ENCODE measurements around the gene DUSP1. TPM values are rescaled to one million over a fixed set of nuclear protein-coding genes. Genes with fewer than 3 reads are reported as not detected.

Gene DUSP1
- total and polyA plus RNA-seq, 7 donors, result 81.8 to 287 (median 141) TPM

- intact Hi-C loops (cut with DNase I), result loop anchor here (5.0 kb wide), 3 partner anchors 51 to 164 kb away; no protein-coding TSS in a partner anchor
- H3K27me3 ChIP-seq (ENCODE audit: insufficient read depth in 3 of 3, low read length in 2 of 3), result no peaks in the 10 kb centered on the region
- DNase-seq, result no peak
- peaks cover 37% of the 10 kb centered on the region for H3K4me1 ChIP-seq
- peak overlapping the region; percentile 98 for H3K27ac ChIP-seq
- peaks cover 14 to 27% of the 10 kb centered on the region in 2 donors for H3K36me3 ChIP-seq (ENCODE audit: insufficient read depth in 1 of 2, low read depth in 1 of 2)
- no peak for ATAC-seq
- H3K9me3 ChIP-seq, result no peaks in the 10 kb centered on the region
- TF ChIP-seq, protein P1, sequence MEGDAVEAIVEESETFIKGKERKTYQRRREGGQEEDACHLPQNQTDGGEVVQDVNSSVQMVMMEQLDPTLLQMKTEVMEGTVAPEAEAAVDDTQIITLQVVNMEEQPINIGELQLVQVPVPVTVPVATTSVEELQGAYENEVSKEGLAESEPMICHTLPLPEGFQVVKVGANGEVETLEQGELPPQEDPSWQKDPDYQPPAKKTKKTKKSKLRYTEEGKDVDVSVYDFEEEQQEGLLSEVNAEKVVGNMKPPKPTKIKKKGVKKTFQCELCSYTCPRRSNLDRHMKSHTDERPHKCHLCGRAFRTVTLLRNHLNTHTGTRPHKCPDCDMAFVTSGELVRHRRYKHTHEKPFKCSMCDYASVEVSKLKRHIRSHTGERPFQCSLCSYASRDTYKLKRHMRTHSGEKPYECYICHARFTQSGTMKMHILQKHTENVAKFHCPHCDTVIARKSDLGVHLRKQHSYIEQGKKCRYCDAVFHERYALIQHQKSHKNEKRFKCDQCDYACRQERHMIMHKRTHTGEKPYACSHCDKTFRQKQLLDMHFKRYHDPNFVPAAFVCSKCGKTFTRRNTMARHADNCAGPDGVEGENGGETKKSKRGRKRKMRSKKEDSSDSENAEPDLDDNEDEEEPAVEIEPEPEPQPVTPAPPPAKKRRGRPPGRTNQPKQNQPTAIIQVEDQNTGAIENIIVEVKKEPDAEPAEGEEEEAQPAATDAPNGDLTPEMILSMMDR (IDR thresholded peaks at IDR 0.05), result no peak
- H3K4me3 ChIP-seq, result peak overlapping the region; percentile 79
- 5 to 14% (median 9%) methylated on average over 5 of the region's 5 CpGs for WGBS, 3 donors
Measured at GRCh38 chr5:172768098-172768572, 2.9 kb downstream of the DUSP1 start.

- peak; percentile 83 to 85 for DNase-seq
- Histone ChIP-seq H3K36me3 (ENCODE audit: insufficient read depth in 1 of 2, low read depth in 1 of 2) (peaks cover 14 to 27% of the 10 kb centered on the region in 2 donors), H3K4me1 (peaks cover 22% of the 10 kb centered on the region), H3K4me3 (peak overlapping the region; percentile 79), H3K27me3 (ENCODE audit: insufficient read depth in 3 of 3, low read length in 2 of 3) (no peaks in the 10 kb centered on the region), H3K27ac (peak overlapping the region; percentile 98), H3K9me3 (no peaks in the 10 kb centered on the region)
- intact Hi-C loops (cut with DNase I), result loop anchor here (5.0 kb wide), 3 partner anchors 49 to 166 kb away; no protein-coding TSS in a partner anchor
- 4 to 10% (median 8%) methylated on average over 17 of the region's 17 CpGs for WGBS, 3 donors
- TF ChIP-seq, protein P1 (IDR thresholded peaks at IDR 0.05), result no peak
- peak; percentile 27 to 54 (median 48) for ATAC-seq
Measured at GRCh38 chr5:172766287-172767108, 4.5 kb downstream of the DUSP1 start.

GRCh38 chr5:172765766-172766286, 5.2 kb downstream of the DUSP1 start:
- Histone ChIP-seq H3K4me1 (peaks cover 21% of the 10 kb centered on the region), H3K9me3 (no peaks in the 10 kb centered on the region), H3K4me3 (peak overlapping the region; percentile 79), H3K27ac (peak overlapping the region; percentile 98), H3K27me3 (ENCODE audit: insufficient read depth in 3 of 3, low read length in 2 of 3) (no peaks in the 10 kb centered on the region), H3K36me3 (ENCODE audit: insufficient read depth in 1 of 2, low read depth in 1 of 2) (peaks cover 14 to 27% of the 10 kb centered on the region in 2 donors)
- TF ChIP-seq, protein P1 (IDR thresholded peaks at IDR 0.05), result no peak
- 5 to 7% (median 7%) methylated on average over 4 of the region's 4 CpGs for WGBS, 3 donors
- ATAC-seq (peak in 3 of 4 donors; percentile 16 to 22 (median 20)), DNase-seq (peak; percentile 46 to 63)
- intact Hi-C loops (cut with DNase I), result loop anchor here (5.0 kb wide), 3 partner anchors 49 to 166 kb away; no protein-coding TSS in a partner anchor

DNA sequence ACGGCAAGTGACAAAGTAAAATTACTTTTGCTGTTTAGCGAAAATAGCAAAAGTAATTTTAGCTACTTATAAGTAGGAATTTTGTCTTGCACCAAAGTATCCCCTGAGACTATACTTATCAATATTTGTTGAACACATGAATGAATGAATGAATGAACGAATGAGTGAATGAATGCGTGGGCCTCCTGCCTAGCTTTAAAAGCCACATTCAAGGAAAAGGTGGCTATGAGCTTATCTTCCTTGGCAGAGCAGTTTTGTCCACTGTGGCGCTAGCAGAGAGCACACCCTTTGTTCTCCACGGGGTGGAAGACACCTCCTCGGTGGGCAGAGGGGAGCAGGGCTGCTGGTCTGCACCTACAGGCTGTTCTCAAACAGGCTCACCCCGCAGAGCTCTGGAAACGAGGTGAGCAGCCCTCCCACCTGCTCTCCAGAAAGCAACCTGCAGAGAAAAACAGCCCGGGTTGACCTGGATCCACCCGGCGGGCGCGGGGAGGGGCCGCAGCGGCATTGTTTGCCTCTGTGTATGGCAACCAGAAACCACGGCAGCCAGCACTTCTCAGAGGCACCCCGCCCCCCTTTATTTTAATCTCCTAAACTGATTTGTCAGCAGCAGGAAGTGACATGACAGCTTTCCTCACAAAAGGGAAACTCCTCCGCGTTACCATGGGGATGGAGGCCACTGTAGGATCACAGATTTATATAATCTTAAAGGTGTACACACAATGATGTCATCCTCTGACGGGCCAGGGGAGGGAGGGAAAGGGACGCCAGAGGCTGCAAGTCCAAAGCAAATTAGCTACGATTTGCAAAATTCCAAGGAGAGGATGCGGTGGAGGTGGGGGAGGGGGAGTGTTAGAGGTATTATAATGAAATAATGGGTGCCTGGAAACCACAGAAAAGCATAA, 5.9 kb downstream of the DUSP1 start:
- Histone ChIP-seq H3K4me3 (peak overlapping the region; percentile 79), H3K27ac (peak overlapping the region; percentile 98), H3K27me3 (ENCODE audit: insufficient read depth in 3 of 3, low read length in 2 of 3) (no peaks in the 10 kb centered on the region), H3K4me1 (peaks cover 21% of the 10 kb centered on the region), H3K36me3 (ENCODE audit: insufficient read depth in 1 of 2, low read depth in 1 of 2) (peaks cover 14 to 27% of the 10 kb centered on the region in 2 donors), H3K9me3 (no peaks in the 10 kb centered on the region)
- TF ChIP-seq, protein P1 (IDR thresholded peaks at IDR 0.05), result no peak
- WGBS, 3 donors, result 8% methylated on average over 24 of the region's 24 CpGs
- ATAC-seq (peak; percentile 39 to 56 (median 50)), DNase-seq (peak; percentile 86 to 91)
- intact Hi-C loops (cut with DNase I), result loop anchor here (5.0 kb wide), 3 partner anchors 48 to 167 kb away; no protein-coding TSS in a partner anchor
